GM21786 (cell line): Measurements from ENCODE around the gene ZBTB20.

Source experiments
- ATAC-seq: cut with Tn5 transposase; IDR thresholded peaks from one replicate; pipeline ENCODE4 v1.9.1; 2021; ENCODE audit not compliant: unreplicated experiment

Gene ZBTB20

DNA sequence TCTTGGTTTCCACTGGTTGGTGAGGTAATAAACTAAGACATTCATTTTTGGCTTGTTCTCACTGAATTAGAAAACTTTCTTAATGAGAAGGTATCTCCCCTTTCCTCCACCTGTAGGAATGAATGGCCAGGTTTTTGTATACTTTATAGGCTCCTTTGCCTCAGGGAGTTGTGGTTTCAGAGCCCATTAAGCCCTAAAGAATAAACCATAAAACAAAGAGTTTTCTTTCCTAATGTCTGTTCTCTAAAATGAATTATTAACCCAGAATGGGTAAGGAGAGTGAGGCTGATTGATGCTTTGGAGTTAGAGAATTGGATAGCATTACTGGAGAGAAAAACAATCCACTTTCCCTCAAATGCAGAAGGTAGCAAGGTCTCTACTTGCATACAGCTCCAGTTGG, 785.7 kb downstream of the ZBTB20 start:
- no peak for ATAC-seq

DNA sequence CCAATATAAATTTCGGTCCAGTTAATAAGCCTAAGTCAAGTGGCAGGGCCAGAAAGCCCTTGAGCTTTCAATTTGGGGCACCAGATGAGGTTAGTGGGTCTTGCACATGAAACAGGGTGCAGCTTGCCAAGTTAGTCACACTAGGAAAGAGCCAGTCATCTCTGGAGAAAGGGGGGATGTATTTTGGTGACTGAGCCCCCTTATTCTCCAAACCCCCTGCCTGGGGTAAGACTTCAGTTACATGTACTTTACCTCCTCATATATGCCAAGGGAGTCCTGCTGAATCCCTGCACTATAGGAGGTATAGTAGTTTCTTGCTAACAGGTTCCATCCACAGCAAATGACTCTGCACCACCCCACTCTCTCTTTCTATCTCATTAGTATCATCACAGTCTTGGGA, 790.6 kb downstream of the ZBTB20 start:
- no peak for ATAC-seq

DNA sequence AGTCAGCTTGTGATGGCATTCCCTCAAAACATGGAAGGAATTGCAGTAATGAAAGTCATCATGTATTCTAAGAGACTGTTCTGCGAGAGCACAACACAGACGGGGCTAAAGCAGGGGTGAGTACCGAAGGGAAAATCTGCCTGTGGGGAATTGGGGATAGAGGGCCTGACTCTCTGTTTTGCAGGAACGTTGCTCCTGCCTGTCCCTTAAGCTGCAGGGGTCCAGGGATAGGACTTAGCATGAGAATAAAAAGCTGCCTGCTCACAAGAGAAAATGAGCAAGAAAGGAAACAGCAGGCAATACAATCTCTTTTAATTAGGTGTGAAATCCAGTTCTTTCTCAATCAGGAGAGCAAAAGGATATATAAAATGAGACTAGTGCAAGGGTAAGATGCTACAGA, 791.0 kb downstream of the ZBTB20 start:
- ATAC-seq, result no peak

DNA sequence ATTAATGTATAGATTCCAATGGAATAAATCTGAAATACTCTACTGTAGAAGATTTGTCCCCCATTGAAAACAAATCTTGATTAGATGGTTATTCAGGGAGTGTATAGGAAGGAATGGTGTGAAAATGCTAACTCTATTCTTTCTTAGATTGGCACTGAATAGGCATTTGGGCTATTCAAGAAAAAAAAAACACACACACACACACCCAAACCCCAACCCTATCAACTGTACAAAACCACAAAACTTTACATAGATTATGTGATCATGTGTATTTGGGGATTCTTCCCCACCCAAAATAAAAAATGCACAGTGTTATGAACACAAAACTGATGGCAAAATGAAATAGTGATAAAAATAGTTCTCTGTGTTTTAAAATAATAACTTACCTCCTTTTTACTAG, 791.4 kb downstream of the ZBTB20 start:
- ATAC-seq, result no peak

DNA sequence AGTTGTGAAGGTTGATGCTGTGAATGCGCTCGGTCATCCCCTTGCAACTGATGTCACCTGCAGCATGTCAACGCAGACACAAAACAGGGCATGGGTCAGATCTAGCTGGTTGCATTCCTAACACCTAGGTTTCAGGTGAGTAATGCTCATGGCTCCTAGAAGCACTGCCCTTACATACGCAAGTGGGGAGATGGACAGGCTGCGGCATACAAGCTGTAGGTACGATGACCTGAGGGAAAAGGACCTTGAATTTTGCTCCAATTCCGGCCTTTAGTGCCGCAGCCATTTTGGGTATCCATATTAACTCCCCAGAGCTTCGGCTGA, 795.3 kb downstream of the ZBTB20 start:
- ATAC-seq, result no peak

DNA sequence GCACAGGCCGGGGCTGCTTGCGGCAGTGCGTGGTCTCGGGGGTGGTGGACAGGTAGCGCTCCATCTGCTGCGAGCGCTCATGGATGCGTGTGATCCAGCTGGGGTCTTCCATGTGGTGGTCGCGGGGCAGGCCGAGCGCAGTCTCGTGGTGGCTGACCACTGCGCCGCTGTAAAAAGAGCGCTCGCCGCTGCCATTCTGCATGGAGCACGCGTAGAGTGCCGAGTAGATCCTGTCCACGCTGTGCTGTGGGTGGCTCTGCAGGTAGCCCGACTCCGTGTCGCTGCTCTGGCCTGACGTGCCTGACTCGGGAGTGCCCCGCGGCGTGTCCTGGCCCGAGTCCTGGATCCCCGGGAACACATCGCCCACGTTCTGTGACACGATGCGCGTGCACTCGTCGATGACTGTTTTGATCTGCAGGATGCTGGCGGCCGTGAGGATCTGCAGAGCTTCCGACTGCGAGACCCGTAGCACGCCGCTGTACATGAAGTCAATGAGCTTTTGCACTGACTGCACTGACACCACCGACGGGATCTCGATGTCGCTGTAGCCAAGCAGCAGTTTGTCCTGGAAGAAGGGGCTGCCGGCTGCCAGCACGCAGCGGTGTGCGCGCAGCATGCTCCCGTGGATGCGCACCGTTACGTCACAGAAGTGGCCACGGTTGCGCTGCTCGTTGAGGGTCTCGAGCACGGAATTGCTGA, 795.8 kb downstream of the ZBTB20 start:
- no peak for ATAC-seq

DNA sequence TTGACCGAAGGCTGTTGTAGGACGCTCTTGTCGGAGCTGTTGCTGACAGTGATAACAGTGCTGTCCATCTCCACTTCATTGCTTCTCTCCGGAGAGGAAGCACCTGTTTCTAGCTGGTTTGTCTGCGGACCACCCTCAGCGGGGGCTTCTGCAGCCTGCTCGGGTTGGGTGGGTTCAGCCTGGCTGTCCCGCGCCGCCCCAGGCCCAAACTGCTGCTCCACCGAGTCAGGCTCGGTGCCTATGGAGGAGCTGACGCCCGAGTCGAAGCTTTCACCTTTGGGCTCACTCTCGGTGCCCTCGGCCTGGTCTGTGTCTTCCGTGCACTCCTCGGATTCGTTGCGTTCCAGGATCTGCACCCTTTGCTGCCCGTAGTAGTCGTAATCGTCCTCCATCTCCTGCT, 796.4 kb downstream of the ZBTB20 start:
- no peak for ATAC-seq

DNA sequence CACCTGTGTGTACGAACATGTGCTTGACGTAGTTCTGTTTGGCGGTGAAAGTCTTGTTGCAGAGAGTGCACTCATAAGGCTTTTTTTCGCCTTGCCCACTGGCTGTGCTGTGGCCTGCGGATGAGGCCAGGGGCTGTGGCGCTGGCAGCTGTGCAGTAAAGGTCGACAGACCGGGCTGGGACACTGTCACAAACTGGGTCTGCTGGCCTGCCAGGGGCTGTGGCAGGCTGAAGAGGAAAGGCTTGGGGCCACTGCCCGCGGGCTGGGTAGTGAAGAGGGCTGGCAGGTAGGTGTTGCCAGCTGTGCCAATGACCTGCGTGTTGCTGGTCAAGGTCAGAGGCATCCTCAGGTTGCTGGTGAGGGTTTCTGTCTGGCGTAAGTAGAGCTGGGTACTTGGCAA, 796.8 kb downstream of the ZBTB20 start:
- no peak for ATAC-seq

DNA sequence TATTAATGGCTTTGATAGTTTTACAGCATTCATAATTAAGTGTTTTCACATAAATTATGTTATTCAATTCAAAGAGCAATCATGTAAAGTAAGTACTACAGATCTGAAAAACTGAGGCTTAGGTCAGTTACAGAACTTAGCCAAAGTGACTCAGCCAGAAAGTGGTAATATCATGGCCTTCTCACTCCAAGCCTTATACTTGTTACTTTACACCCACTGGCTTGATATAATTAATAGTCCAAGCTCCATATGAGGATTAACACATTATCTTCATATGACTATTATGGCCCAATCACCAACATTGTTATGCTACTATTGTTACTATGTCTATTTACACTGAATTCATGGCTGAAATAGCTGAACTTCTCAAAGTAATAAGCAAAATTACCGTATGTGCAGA, 802.6 kb downstream of the ZBTB20 start:
- no peak for ATAC-seq

DNA sequence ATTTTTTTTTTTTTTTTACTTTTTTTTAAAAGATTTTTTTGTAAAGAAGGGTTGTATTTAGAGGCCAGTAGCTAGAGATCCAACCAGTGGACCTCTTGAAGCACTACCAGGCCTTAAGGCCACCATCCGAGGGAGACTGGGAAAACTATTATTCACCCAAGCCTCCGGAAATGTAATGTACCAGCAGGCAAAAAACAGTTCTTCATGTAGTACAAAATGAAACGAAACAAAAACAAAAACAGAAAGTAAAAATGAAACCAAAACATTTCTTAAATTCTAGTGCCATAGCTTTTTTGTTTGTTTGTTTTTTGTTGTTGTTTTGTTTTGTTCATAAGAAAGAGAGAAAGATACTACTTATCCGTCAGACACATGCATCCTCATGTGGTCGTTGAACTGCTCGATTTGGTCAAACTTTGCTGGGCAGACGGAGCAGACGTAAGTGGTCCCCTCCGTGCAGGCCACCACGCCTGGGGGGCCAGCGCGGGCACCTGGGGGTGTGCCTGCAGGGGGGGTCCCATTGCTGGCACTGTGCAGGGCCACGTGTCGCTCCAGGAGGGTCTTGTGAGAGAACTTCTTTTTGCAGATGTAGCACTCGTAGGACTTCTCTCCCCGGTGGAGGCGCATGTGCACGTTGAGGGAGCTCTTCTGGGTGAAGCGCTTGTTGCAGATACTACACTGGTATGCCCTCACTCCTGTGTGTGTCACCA, 808.3 kb downstream of the ZBTB20 start:
- no peak for ATAC-seq

DNA sequence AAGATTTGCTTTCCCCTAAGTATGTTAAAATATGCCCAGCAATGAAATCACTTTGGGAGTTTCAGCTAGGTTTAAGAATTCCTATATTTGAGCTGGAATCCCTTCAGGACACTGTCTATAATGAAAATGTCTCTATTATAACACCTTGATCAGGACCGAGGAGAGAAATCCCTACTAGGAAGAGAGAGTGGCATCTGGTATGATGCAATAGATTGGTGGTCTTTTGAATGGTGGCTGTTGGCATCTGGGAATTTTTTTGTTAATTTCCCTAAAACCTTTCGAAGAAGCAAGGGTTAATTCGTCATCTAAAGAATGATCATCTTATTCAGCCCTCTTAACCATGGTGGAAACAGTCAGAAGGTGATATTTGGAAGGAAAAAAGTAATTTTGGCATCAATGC, 810.2 kb downstream of the ZBTB20 start:
- no peak for ATAC-seq

DNA sequence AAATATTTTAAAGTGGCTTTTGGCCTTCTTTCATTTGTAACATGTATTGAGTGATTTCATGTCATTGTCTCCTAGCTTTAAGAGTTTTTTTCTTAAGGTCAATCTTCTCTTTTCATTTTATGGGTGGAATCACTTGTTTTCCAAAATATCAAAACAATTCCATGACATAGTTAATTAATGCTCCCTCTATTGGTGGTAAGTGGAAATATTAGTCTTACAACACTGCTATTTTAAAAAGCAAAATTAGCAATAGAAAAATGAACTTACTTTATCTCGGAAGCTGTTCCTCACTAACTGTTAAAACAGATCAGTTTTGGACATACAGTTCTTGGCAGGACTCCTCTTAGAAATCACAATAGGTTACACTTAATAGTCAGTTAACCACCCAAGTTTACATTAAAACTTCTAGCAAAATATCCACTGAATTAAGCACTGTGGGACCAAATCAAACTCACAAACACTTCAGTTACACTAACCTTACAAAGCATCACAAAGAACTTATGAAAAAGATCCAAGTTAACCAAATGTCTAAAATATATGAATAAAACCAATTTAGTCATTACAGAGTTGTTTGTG, 810.9 kb downstream of the ZBTB20 start:
- ATAC-seq, result no peak

DNA sequence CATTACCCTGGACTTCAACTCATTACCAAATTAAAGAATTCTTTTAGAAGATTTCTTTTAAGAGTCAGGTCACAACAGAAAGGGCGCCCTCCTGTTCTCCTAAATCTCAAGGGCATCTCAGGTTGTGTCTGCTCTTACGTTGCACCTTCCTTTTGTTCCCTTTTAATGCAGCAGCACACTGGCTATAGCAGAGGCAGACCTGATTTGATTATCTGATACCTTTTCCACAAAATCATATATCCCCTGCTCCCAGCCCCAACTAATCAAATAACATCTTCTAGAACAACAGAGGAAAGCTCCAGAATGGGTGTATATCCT, 813.2 kb downstream of the ZBTB20 start:
- no peak for ATAC-seq

DNA sequence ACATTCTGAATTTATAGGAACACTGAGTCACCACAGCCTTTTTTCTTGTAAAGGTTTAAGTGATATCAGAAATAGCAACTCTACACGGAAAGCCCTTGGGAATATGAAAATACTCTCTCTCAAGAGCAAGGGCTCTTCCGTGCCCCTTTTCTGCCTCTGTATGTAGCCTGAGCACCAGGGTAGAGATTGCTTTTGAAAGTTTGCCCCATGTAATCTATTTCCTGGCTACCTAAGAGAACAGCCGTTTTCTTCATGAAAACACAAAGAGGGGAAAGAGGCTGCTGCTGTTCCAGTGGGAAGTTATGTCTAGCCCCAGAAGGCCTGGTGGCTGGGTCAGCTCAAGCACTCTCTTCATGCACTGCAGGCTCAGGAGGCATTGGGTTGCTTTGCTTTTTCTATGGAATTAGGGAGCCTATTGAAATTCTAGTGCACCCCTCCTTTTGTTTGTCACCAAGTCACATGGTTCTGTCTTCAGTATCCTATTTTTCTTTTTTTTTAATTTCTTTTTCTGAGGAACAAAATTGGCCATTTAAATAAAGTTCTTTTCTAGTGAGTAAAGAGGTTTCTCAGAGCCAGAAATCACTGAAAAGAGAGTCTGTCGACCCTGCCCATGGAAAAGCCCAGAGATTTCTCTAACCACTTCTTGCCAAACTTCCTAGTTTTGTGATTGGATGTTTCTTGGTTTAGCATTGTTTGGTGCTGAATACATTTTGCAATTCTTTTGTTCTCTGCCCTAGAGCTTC, 813.7 kb downstream of the ZBTB20 start:
- ATAC-seq, result no peak

DNA sequence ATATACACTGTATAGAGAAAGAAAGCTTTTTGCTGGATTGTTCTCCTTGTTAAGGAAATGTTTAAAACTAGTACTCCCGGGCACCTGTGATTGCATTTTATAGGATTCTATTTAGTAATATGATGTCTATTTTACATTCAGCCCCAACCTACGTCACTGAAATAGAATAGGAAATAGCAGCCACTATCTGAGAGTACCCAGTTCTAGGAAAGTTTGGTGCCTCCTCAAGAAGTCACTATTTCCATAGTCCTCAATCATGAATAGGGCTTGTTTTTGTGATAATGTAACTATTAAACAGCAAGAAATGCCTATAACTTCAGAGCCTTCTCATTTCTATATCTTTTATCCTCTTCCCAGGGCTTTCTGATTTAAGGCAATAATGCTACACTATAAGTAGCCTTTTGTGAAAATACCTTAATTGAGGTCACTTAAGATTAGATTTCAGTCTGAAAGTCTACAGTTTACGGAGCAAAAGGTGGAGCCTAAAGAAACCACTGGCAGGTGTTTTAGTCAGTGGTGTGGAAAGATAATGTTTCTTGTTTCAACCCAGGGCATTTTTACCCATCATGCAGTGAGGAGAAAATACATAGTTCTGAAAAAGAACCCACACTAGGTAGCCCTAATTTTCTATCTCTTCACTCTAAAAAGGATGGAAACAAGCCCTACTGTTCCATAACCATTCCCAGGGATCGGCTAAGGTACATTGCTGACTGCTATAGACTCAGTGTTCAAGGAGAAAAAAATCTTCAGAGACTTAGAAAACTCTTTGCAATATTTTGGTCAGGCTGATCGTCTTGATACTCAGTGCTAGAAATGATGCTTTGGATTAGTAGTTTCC, 814.5 kb downstream of the ZBTB20 start:
- ATAC-seq, result peak; percentile 71

DNA sequence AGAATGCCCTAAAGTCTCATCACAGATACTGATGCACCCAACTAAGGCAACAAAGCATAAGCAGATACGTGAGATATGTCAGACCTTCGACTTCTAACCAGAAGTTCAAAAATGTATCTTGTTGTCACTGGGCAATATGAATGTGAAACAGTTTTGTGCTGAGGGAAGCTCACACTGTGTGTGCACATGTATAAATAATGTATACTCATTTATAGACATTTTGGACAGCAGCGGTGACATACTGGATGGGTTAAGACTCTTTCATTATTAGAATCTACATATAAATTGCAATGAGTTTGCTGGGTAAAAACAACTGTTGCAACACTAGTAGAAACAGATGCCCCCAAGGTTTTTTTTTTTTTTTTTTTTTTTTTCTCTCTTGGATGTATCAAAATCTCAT, 815.4 kb downstream of the ZBTB20 start:
- no peak for ATAC-seq

DNA sequence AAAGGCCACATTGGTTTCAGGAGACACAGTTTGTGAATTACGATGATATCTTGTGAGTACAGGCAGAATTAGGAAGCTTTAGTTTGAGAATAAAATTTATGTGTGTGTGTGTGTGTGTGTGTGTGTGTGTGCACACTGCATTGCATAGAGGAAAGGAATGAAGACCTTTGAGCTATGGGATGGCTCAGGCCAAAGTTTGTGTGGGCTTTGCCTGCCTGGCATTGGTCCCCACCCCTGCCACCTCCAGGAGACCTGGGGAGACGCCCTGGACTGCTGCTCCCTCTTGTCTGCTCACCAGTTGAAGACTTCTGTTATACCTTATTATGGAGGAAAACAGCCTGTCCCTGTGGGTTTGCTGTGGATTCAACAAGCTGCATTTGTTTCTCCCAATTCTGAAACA, 816.1 kb downstream of the ZBTB20 start:
- no peak for ATAC-seq

DNA sequence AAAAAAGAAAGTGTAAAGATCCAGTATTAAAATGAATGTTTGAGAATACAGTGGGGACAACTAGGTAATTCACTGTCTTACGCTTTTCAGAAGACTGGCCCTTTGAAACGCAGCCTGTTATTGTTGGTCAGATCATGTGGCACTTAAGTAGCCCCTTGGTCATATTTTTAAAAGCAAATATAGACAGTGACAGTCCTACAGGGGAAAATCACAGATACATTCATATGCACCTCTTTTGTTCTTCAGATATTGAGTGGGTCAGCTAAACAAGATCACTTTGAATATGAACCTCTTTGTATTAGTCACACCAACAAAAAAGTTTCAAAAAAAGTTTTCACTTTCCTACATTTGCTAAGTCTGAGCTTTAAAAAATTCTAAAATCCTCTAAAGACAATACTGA, 817.3 kb downstream of the ZBTB20 start:
- no peak for ATAC-seq

DNA sequence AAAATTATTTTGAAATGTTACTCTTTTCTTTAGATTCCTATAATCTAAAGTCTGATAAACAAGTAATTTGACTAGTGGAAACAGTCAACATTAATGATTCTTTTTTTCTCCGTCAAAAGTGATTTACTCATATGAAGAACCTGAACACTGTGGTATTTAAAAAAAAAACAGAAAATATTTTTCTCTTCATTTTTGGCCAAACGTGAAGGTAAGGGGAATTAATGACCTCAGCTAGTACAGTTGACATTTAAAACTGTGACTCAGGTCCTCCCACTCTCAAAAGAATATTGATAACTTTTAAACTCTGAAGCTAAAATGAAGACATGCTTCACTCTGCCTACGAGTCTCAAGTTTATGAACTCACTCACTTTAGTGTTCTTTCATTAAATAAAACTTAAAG, 818.7 kb downstream of the ZBTB20 start:
- no peak for ATAC-seq

DNA sequence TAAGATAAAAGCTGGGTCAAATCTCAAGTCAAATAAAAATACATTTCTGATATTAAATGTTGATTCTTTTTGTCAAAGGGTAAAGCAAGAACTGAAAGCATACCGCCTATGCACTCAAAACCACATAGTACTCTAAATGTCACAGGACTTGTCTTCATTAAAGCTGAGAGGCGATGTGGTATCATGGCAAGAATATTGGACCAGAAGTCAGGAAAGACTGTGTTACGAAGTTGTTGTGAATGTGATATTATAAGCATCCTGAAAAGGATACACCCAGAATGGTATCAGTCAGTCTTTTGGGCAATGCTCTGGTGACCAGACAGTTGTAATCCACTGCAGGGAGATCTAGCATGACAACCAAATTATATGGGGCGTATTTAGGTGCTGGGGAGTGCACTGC, 819.4 kb downstream of the ZBTB20 start:
- no peak for ATAC-seq

DNA sequence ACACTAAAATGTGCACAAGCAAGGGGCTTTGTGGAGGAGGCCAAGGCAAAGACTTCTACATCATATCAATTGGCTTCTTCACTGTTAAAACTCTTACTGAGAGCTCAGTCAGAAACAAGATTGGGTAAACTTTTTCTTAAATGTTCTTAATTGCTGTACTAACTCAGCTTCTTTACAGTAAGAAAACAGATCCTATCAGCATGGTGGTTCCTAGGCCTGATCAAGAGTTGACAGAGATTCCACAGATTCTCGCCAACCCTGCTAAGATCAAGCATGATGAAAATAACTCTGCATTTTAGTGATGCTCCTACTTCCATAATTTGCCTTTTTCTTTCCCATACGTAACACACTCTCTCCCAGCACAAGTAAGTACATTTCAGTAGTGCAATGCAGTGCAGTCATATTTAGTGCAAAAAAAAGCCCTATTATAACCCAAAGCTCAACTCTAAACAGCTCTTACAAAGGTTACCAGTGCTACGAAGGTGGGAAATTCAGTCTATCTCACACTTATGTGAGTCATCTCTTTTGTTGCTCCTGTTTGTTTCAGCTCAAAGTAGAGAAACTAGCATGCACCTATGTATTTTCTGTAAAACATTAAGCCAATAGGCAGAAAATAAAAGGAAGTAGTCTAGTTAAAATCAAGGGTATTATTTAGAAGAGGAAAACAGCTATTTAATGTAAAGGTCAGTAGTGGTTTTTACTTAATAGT, 823.4 kb downstream of the ZBTB20 start:
- ATAC-seq, result peak; percentile 83
